Measurements from ENCODE around the gene PLSCR1. TPM values are rescaled to one million over a fixed set of nuclear protein-coding genes. Genes with fewer than 3 reads are reported as not detected.
A peak's percentile ranks its signal among the peaks of the same experiment; 100 is the strongest.
"Not testable (repeated sequence)": the region's sequence is repeated elsewhere in the genome, so short reads cannot be mapped to it uniquely, and the experiment has no call there.

Gene PLSCR1
- total RNA-seq, 1 experiment from 2014 or later = 48.9 TPM

GRCh38 chr3:146523531-146523930 is 20.9 kb downstream of the PLSCR1 start:
- Histone ChIP-seq H3K9me3 (ENCODE audit: control insufficient read depth, low read depth, low read length) (no peaks in the 10 kb centered on the region), H4K5ac (ENCODE audit: insufficient read length, low read depth, low read length) (no peak overlapping the region), H2BK12ac (ENCODE audit: insufficient read length, low read depth, low read length) (no peak overlapping the region), H3K27me3 (ENCODE audit: insufficient read depth, low read length) (no peaks in the 10 kb centered on the region), H3K23ac (ENCODE audit: insufficient read length, low read depth, low read length) (no peak overlapping the region), H2BK20ac (ENCODE audit: low read depth, low read length, poor library complexity, severe bottlenecking) (no peak overlapping the region), H4K91ac (ENCODE audit: insufficient read length, low read depth, low read length) (no peak overlapping the region), H2BK120ac (ENCODE audit: low read depth, low read length, poor library complexity, severe bottlenecking) (no peak overlapping the region), H3K23me2 (ENCODE audit: insufficient read length, low read depth, low read length, poor library complexity, severe bottlenecking) (no peaks in the 10 kb centered on the region), H3K79me2 (ENCODE audit: insufficient read depth, low read length) (no peaks in the 10 kb centered on the region), H3K27ac (ENCODE audit: insufficient read length, low read depth, low read length) (peak overlapping the region; percentile 42), H4K8ac (replicated peaks; ENCODE audit: insufficient read length, low read depth, low read length) (no peak overlapping the region), H2BK5ac (ENCODE audit: insufficient read length, low read length) (no peak overlapping the region), H3T11ph (ENCODE audit: low read length) (no peak overlapping the region), H2AFZ (ENCODE audit: low read length) (no peak overlapping the region), H2AK5ac (ENCODE audit: insufficient read length, low read length) (no peak overlapping the region), H3K56ac (ENCODE audit: insufficient read length, low read depth, low read length) (no peak overlapping the region), H3K14ac (ENCODE audit: insufficient read depth, low read length) (no peak overlapping the region), H3K4me1 (ENCODE audit: insufficient read depth, low read length) (peaks cover 11% of the 10 kb centered on the region), H3K18ac (ENCODE audit: insufficient read length, low read depth, low read length) (no peak overlapping the region), H3K4ac (ENCODE audit: low read depth, low read length) (no peak overlapping the region), H3K4me2 (ENCODE audit: insufficient read depth, insufficient read length, low read length) (peak overlapping the region; percentile 10), H3K79me1 (ENCODE audit: insufficient read depth, low read depth, low read length, poor library complexity, severe bottlenecking) (no peaks in the 10 kb centered on the region), H2BK15ac (ENCODE audit: low read depth, low read length) (no peak overlapping the region), H3K9ac (ENCODE audit: extremely low read depth, insufficient read length, low read length) (no peak overlapping the region), H4K20me1 (ENCODE audit: control insufficient read depth, insufficient read depth, insufficient read length) (no peaks in the 10 kb centered on the region)
- Mint-ChIP-seq H3K36me3 (ENCODE audit: insufficient read depth in 1 of 3, low read depth in 3 of 3) (peaks cover 6 to 33% (median 10%) of the 10 kb centered on the region in 3 experiments; a peak in 6 of 7 replicates), H3K27ac (peak overlapping the region; percentile 96 to 99 (median 97); a peak in 6 of 7 replicates), H3K9me3 (no peaks in the 10 kb centered on the region), H3K4me1 (peaks cover 29 to 39% of the 10 kb centered on the region in 2 experiments), H3K27me3 (ENCODE audit: low read depth) (no peaks in the 10 kb centered on the region), H3K4me3 (no peak overlapping the region)
- no peak for DNase-seq
- WGBS (ENCODE audit: extremely low coverage, insufficient read length, low lambda C conversion rate) = no CpG with 5 or more reads among the region's 4 CpGs
- TF ChIP-seq CTCF (conservative IDR thresholded peaks at IDR 0.05) = no peak

- peak overlapping the region; percentile 42 for H3K27ac ChIP-seq (ENCODE audit: insufficient read length, low read depth, low read length)
- H2BK15ac ChIP-seq (ENCODE audit: low read depth, low read length); H3K9me3 Mint-ChIP-seq; H3K18ac ChIP-seq (ENCODE audit: insufficient read length, low read depth, low read length); H3K79me2 ChIP-seq (ENCODE audit: insufficient read depth, low read length); H2BK12ac ChIP-seq (ENCODE audit: insufficient read length, low read depth, low read length); H3K4ac ChIP-seq (ENCODE audit: low read depth, low read length); H3K14ac ChIP-seq (ENCODE audit: insufficient read depth, low read length); H3K79me1 ChIP-seq (ENCODE audit: insufficient read depth, low read depth, low read length, poor library complexity, severe bottlenecking); H3T11ph ChIP-seq (ENCODE audit: low read length); H4K5ac ChIP-seq (ENCODE audit: insufficient read length, low read depth, low read length); H3K9me3 ChIP-seq (ENCODE audit: control insufficient read depth, low read depth, low read length); H4K91ac ChIP-seq (ENCODE audit: insufficient read length, low read depth, low read length); H2BK20ac ChIP-seq (ENCODE audit: low read depth, low read length, poor library complexity, severe bottlenecking); H2BK120ac ChIP-seq (ENCODE audit: low read depth, low read length, poor library complexity, severe bottlenecking); H4K8ac ChIP-seq (replicated peaks; ENCODE audit: insufficient read length, low read depth, low read length); H2AFZ ChIP-seq (ENCODE audit: low read length); H3K27me3 Mint-ChIP-seq (ENCODE audit: low read depth); H3K23me2 ChIP-seq (ENCODE audit: insufficient read length, low read depth, low read length, poor library complexity, severe bottlenecking); H2BK5ac ChIP-seq (ENCODE audit: insufficient read length, low read length); H2AK5ac ChIP-seq (ENCODE audit: insufficient read length, low read length); H4K20me1 ChIP-seq (ENCODE audit: control insufficient read depth, insufficient read depth, insufficient read length); H3K56ac ChIP-seq (ENCODE audit: insufficient read length, low read depth, low read length); H3K9ac ChIP-seq (ENCODE audit: extremely low read depth, insufficient read length, low read length); H3K27me3 ChIP-seq (ENCODE audit: insufficient read depth, low read length); H3K23ac ChIP-seq (ENCODE audit: insufficient read length, low read depth, low read length): not testable (repeated sequence)
- H3K4me2 ChIP-seq (ENCODE audit: insufficient read depth, insufficient read length, low read length) = peak overlapping the region; percentile 10
- H3K4me1 Mint-ChIP-seq = peaks cover 29 to 42% of the 10 kb centered on the region in 2 experiments
- no CpG with 5 or more reads among the region's 17 CpGs for WGBS (ENCODE audit: extremely low coverage, insufficient read length, low lambda C conversion rate)
- peak overlapping the region; percentile 96 to 99 (median 97) for H3K27ac Mint-ChIP-seq
- H3K4me1 ChIP-seq (ENCODE audit: insufficient read depth, low read length) = peaks cover 11% of the 10 kb centered on the region
- peak; percentile 45 for DNase-seq
- H3K4me3 Mint-ChIP-seq = peak overlapping the region; percentile 47 to 53; a peak in 3 of 5 replicates
- H3K36me3 Mint-ChIP-seq (ENCODE audit: insufficient read depth in 1 of 3, low read depth in 3 of 3) = peaks cover 6 to 27% (median 10%) of the 10 kb centered on the region in 3 experiments; a peak in 6 of 7 replicates
These were observed 21.9 kb downstream of the PLSCR1 start for GRCh38 chr3:146522174-146523158.

All from H9 (cell line).